Lung (tissue), 12 donors: ENCODE data around the gene COG2. TPM values are rescaled to one million over a fixed set of nuclear protein-coding genes. Genes with fewer than 3 reads are reported as not detected.

Experiments used
- ATAC-seq: fragments of 200-7000 bp; cut with Tn5 transposase; one replicate; pipeline ENCODE4 v1.9.1; 2020; ENCODE audit warnings: moderate number of reproducible peaks; ENCODE audit not compliant: insufficient read depth, low FRiP score
- DNase-seq, 3 donors: peaks; one replicate each; pipeline ENCODE4 v3.0.0-alpha.2; 2013 to 2017
- H3K27ac ChIP-seq, 2 donors: one replicate each; pipeline ENCODE4 v1.5.1; 2013; ENCODE audit warnings: mild to moderate bottlenecking in 2 of 2, moderate library complexity in 2 of 2, control low read depth in 1 of 2, inconsistent platforms in 1 of 2, low read depth in 1 of 2, low read length in 1 of 2
- H3K27me3 ChIP-seq, 3 donors: one replicate each; pipeline ENCODE4 v1.5.1; 2013; ENCODE audit warnings: low read length in 2 of 3; ENCODE audit not compliant: control insufficient read depth in 3 of 3, insufficient read depth in 3 of 3
- H3K36me3 ChIP-seq, 4 donors: one replicate each; pipeline ENCODE4 v1.5.1; 2013; ENCODE audit warnings: low read length in 4 of 4, mild to moderate bottlenecking in 1 of 4, moderate library complexity in 1 of 4; ENCODE audit not compliant: control insufficient read depth in 4 of 4, insufficient read depth in 4 of 4
- H3K4me1 ChIP-seq, 5 donors: one replicate each; pipeline ENCODE4 v1.5.1; 2013; ENCODE audit warnings: low read length in 5 of 5, mild to moderate bottlenecking in 2 of 5, moderate library complexity in 1 of 5; ENCODE audit not compliant: control insufficient read depth in 5 of 5, insufficient read depth in 5 of 5
- H3K4me3 ChIP-seq: one replicate; pipeline ENCODE4 v1.5.1; 2013; ENCODE audit warnings: mild to moderate bottlenecking, control low read depth, moderate library complexity
- H3K9ac ChIP-seq, 2 donors: one replicate each; pipeline ENCODE4 v1.5.1; 2013; ENCODE audit warnings: low read length in 2 of 2, control low read depth in 1 of 2; ENCODE audit not compliant: insufficient read depth in 1 of 2
- H3K9me3 ChIP-seq, 4 donors: one replicate each; pipeline ENCODE4 v1.5.1; 2013; ENCODE audit warnings: low read length in 3 of 4, mild to moderate bottlenecking in 1 of 4, moderate library complexity in 1 of 4; ENCODE audit not compliant: control insufficient read depth in 4 of 4, insufficient read depth in 3 of 4
- CTCF ChIP-seq: IDR thresholded peaks from 2 replicates; pipeline ENCODE4 v1.5.1; 2012; ENCODE audit warnings: mild to moderate bottlenecking; ENCODE audit errors: control extremely low read depth, extremely low read depth
- WGBS, 2 donors: extraction: QIAGEN DNeasy Blood & Tissue Kit; methylation state at CpG; one replicate each; pipeline ENCODE4 v1.1.7; 2013; 5-methylcytosine and 5-hydroxymethylcytosine counted together
- polyA plus RNA-seq, 2 donors: library from polyadenylated mRNA; stranded (reverse); fragments of 200-250 nt; gene quantifications; one replicate each; pipeline ENCODE4 v1.2.1, GENCODE V29; 2013
- total RNA-seq, 2 donors: library from RNA; depleted of rRNA in 1 of 2; stranded (reverse); fragments of >200 nt in 1 of 2; gene quantifications; one replicate each; pipeline ENCODE4 v1.2.1, GENCODE V29; 2014 to 2021
- donor health status: control.
- donor health status: control.
- donor health status: Bipolar disorder and iron deficiency.
- donor health status: healthy.
- donor health status: DM: yes; HTN: yes; CAD: no.

The COG2 gene
- total and polyA plus RNA-seq, 4 donors: 8.6 to 41.0 (median 17.5) TPM

- no peak for TF ChIP-seq CTCF
- Histone ChIP-seq H3K9ac (no peak overlapping the region), H3K4me1 (no peaks in the 10 kb centered on the region), H3K9me3 (no peaks in the 10 kb centered on the region), H3K27ac (no peak overlapping the region), H3K36me3 (peaks cover 13 to 40% (median 18%) of the 10 kb centered on the region in 4 donors), H3K27me3 (no peaks in the 10 kb centered on the region), H3K4me3 (no peak overlapping the region)
- 95 to 96% methylated on average over 2 of the region's 2 CpGs for WGBS, 2 donors
- ATAC-seq (no peak), DNase-seq (no peak)
Measured at GRCh38 chr1:230674581-230674980, 32.3 kb downstream of the COG2 start.

DNA sequence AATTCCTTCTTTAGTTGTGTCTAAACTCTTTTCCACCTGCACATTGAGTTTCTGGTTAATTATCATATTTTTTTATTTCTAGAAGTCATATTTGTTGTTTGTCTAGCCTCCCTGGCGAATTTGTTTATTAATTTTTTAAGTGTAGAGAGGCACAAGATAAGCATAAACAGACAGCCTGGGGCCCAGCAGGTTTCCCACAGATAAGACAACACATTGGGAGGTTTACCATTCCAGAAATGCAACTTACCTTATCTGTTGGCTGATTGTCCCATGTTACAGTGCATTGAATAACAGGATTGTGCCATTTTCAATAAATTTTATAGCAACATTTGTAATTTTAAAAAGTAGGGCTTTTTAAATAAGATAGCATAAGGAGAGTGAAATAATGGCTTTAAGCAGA lies 34.9 kb downstream of the COG2 start:
- Histone ChIP-seq H3K9me3 (no peaks in the 10 kb centered on the region), H3K9ac (no peak overlapping the region), H3K27me3 (no peaks in the 10 kb centered on the region), H3K27ac (no peak overlapping the region), H3K36me3 (peaks cover 14 to 25% (median 18%) of the 10 kb centered on the region in 4 donors), H3K4me1 (peaks cover 3 to 8% (median 6%) of the 10 kb centered on the region in 5 donors), H3K4me3 (no peak overlapping the region)
- DNase-seq: no peak
- WGBS, 2 donors: 95% methylated on average over 1 of the region's 1 CpG
- ATAC-seq: no peak
- no peak for TF ChIP-seq CTCF

- Histone ChIP-seq H3K9me3 (no peaks in the 10 kb centered on the region), H3K9ac (no peak overlapping the region), H3K27ac (no peak overlapping the region), H3K4me1 (peaks cover 4 to 8% (median 6%) of the 10 kb centered on the region in 5 donors), H3K4me3 (no peak overlapping the region), H3K36me3 (peaks cover 16 to 24% (median 22%) of the 10 kb centered on the region in 4 donors), H3K27me3 (no peaks in the 10 kb centered on the region)
- TF ChIP-seq CTCF: no peak
- no peak for ATAC-seq
- DNase-seq: no peak
- WGBS, 2 donors: 74 to 85% methylated on average over 3 of the region's 3 CpGs
Measured at GRCh38 chr1:230679192-230679591, 36.9 kb downstream of the COG2 start.

GRCh38 chr1:230679825-230680224 lies 37.5 kb downstream of the COG2 start:
- Histone ChIP-seq H3K36me3 (peaks cover 19 to 26% (median 24%) of the 10 kb centered on the region in 4 donors), H3K9ac (no peak overlapping the region), H3K27ac (no peak overlapping the region), H3K4me1 (peaks cover 4 to 8% (median 6%) of the 10 kb centered on the region in 5 donors), H3K9me3 (no peaks in the 10 kb centered on the region), H3K27me3 (no peaks in the 10 kb centered on the region), H3K4me3 (no peak overlapping the region)
- no peak for DNase-seq
- 95% methylated on average over 2 of the region's 2 CpGs for WGBS, 2 donors
- no peak for TF ChIP-seq CTCF
- no peak for ATAC-seq
